ENCODE measurements around the gene CACNB1. TPM values are rescaled to one million over a fixed set of nuclear protein-coding genes. Genes with fewer than 3 reads are reported as not detected.
A peak's percentile ranks its signal among the peaks of the same experiment; 100 is the strongest.

Gene CACNB1
- total RNA-seq, 1 donor from 2014 or later = 27.5 TPM

GRCh38 chr17:39240631-39241030 is 43.2 kb upstream of the CACNB1 start:
- peaks cover 5% of the 10 kb centered on the region for H3K27me3 ChIP-seq
- H3K4me1 ChIP-seq = peaks cover 15% of the 10 kb centered on the region
- DNase-seq = no peak
- intact Hi-C loops (cut with DNase I) = no loop called here
- no peak for TF ChIP-seq CTCF (IDR thresholded peaks at IDR 0.05)
- ATAC-seq = no peak
- no peaks in the 10 kb centered on the region for H3K9me3 ChIP-seq
- no peak overlapping the region for H3K4me3 ChIP-seq
- H3K36me3 ChIP-seq = no peaks in the 10 kb centered on the region
- H3K27ac ChIP-seq = no peak overlapping the region

DNA sequence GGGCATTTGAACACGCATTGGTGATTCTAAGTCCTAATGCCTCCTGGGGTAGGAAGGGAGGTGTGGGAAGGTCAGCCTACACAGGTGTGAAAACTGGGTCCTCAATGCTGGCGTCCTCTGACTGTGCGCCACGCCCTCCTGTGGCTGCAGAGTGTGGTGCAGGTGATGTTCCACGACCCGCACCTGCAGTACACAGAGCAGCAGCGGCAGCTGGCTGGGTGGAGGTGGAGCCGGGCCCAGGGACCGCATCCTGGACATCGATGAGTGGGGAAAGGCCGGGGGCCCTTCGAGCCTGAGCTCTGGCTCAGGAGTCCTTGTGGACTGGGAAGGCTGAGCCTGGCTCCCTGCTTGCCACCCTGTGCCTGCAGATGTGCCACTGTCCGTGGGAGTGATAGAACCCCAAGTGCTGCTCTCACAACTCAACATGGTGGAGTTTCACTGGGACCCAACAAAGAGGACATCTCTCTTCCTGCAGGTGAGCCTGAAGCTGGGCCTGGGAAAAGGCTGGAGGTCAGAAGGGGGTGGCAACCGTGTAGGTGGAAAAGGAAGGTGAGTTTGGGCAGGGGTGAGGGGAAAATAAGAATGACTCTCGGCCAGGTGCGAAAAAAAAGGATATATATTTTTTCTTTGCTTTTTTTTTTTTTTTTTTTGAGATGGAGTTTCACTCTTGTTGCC is 42.3 kb upstream of the CACNB1 start:
- DNase-seq = peak; percentile 84
- intact Hi-C loops (cut with DNase I) = no loop called here
- peak; percentile 82 for ATAC-seq
- Histone ChIP-seq H3K9me3 (no peaks in the 10 kb centered on the region), H3K36me3 (no peaks in the 10 kb centered on the region), H3K4me1 (peaks cover 11% of the 10 kb centered on the region), H3K27me3 (peaks cover 5% of the 10 kb centered on the region), H3K4me3 (no peak overlapping the region), H3K27ac (no peak overlapping the region)
- peak; percentile 57 for TF ChIP-seq CTCF (IDR thresholded peaks at IDR 0.05)

GRCh38 chr17:39238311-39238972 is 41.0 kb upstream of the CACNB1 start:
- ATAC-seq (peak; percentile 58), DNase-seq (peak; percentile 79)
- H3K4me3 ChIP-seq = no peak overlapping the region
- no peaks in the 10 kb centered on the region for H3K36me3 ChIP-seq
- intact Hi-C loops (cut with DNase I) = no loop called here
- H3K27me3 ChIP-seq = peaks cover 6% of the 10 kb centered on the region
- TF ChIP-seq CTCF (IDR thresholded peaks at IDR 0.05) = no peak
- peaks cover 7% of the 10 kb centered on the region for H3K4me1 ChIP-seq
- H3K9me3 ChIP-seq = no peaks in the 10 kb centered on the region
- peak overlapping the region; percentile 51 for H3K27ac ChIP-seq

- intact Hi-C loops (cut with DNase I) = no loop called here
- TF ChIP-seq CTCF (IDR thresholded peaks at IDR 0.05) = no peak
- peaks cover 8% of the 10 kb centered on the region for H3K27me3 ChIP-seq
- no peak overlapping the region for H3K4me3 ChIP-seq
- ATAC-seq (no peak), DNase-seq (no peak)
- H3K27ac ChIP-seq = no peak overlapping the region
- H3K9me3 ChIP-seq = no peaks in the 10 kb centered on the region
- no peaks in the 10 kb centered on the region for H3K36me3 ChIP-seq
- H3K4me1 ChIP-seq = peaks cover 7% of the 10 kb centered on the region
Observed at GRCh38 chr17:39237586-39237985, 40.1 kb upstream of the CACNB1 start.

DNA sequence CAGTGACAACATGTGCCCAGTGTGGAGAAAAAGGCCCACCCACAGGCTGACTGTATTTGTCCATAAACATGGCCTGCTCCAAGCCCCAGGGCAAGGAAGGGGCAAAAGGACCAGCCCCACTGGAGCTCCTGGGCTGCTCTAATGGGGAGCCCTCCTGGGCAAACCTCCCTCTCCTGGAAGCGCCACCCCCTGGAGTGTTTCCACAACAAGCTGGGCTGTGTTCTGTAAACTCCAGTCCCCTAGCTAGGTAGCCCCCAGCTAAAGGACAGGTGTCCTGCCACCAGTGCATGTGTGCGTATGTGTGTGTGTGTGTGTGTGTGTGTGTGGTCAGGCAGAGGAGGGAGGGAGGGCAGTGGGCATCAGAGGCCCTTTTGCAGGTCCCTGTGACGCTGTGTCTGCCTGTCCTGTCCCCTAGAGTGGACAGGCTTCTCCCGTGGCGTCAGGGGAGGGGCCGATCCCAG is 39.5 kb upstream of the CACNB1 start:
- Histone ChIP-seq H3K27ac (no peak overlapping the region), H3K9me3 (no peaks in the 10 kb centered on the region), H3K4me1 (peaks cover 7% of the 10 kb centered on the region), H3K36me3 (no peaks in the 10 kb centered on the region), H3K27me3 (peaks cover 13% of the 10 kb centered on the region), H3K4me3 (no peak overlapping the region)
- DNase-seq (no peak), ATAC-seq (no peak)
- intact Hi-C loops (cut with DNase I) = no loop called here
- TF ChIP-seq CTCF (IDR thresholded peaks at IDR 0.05) = no peak
